Hepatocyte (in vitro differentiated cells): Measurements from ENCODE around the gene SGSM2. TPM values are rescaled to one million over a fixed set of nuclear protein-coding genes. Genes with fewer than 3 reads are reported as not detected.

ENCODE experiments used
- DNase-seq: peaks from one replicate; pipeline ENCODE4 v3.0.0-alpha.2; 2016; ENCODE audit warnings: low spot score
- H2AFZ ChIP-seq: fragments of 200-600 bp; sonication (generic); 2 replicates; pipeline ENCODE4 v1.6.0; 2016; ENCODE audit warnings: antibody characterized with exemption, mild to moderate bottlenecking
- H3K27ac ChIP-seq: fragments of 200-600 bp; sonication (generic); 2 replicates; pipeline ENCODE4 v1.5.1; 2016; ENCODE audit warnings: mild to moderate bottlenecking
- H3K27me3 ChIP-seq: fragments of 200-600 bp; sonication (generic); 2 replicates; pipeline ENCODE4 v1.6.1; 2016
- H3K36me3 ChIP-seq: fragments of 200-600 bp; sonication (generic); replicated peaks from 2 replicates; pipeline ENCODE4 v1.5.1; 2016; ENCODE audit warnings: low read depth; ENCODE audit not compliant: insufficient read depth
- H3K4me1 ChIP-seq: fragments of 200-600 bp; sonication (generic); 2 replicates; pipeline ENCODE4 v1.5.1; 2016; ENCODE audit warnings: mild to moderate bottlenecking, moderate library complexity; ENCODE audit not compliant: insufficient read depth
- H3K4me2 ChIP-seq: fragments of 200-600 bp; sonication (generic); 2 replicates; pipeline ENCODE4 v1.6.0; 2016
- H3K4me3 ChIP-seq: fragments of 200-600 bp; sonication (generic); 2 replicates; pipeline ENCODE4 v1.5.1; 2016; ENCODE audit warnings: mild to moderate bottlenecking
- H3K79me2 ChIP-seq: fragments of 200-600 bp; sonication (generic); 2 replicates; pipeline ENCODE4 v1.6.0; 2017; ENCODE audit warnings: mild to moderate bottlenecking
- H3K9me2 ChIP-seq: fragments of 200-600 bp; sonication (generic); replicated peaks from 2 replicates; pipeline ENCODE4 v1.6.0; 2017; ENCODE audit warnings: mild to moderate bottlenecking; ENCODE audit not compliant: insufficient read depth
- H3K9me3 ChIP-seq: fragments of 200-600 bp; sonication (generic); 2 replicates; pipeline ENCODE4 v1.5.1; 2016; ENCODE audit warnings: low read depth, mild to moderate bottlenecking
- H4K20me1 ChIP-seq: fragments of 200-600 bp; sonication (generic); 2 replicates; pipeline ENCODE4 v1.6.0; 2016; ENCODE audit warnings: mild to moderate bottlenecking; ENCODE audit not compliant: insufficient read depth, poor library complexity, severe bottlenecking
- EZH2 ChIP-seq: fragments of 200-600 bp; sonication (generic); IDR thresholded peaks from 2 replicates; pipeline ENCODE4 v1.6.1; 2016; ENCODE audit warnings: antibody characterized with exemption, mild to moderate bottlenecking, borderline replicate concordance
- EZH2phosphoT487 ChIP-seq: fragments of 200-600 bp; sonication (generic); IDR thresholded peaks from one replicate; pipeline ENCODE4 v1.6.1; 2018; ENCODE audit warnings: antibody characterized with exemption, mild to moderate bottlenecking, low read depth, moderate library complexity; ENCODE audit not compliant: unreplicated experiment, severe bottlenecking
- WGBS: methylation state at CpG from one replicate; pipeline ENCODE4 v1.1.6; 2016; ENCODE audit warnings: low lambda C conversion rate; ENCODE audit errors: missing lambda C conversion rate; 5-methylcytosine and 5-hydroxymethylcytosine counted together
- polyA plus RNA-seq: library from polyadenylated mRNA; unstranded; fragments of >200 nt; fragmentation: Nextera tagmentation; extraction: Ambion mirVana; gene quantifications from 2 replicates; pipeline ENCODE4 v1.2.1, GENCODE V29; 2016
- total RNA-seq: library from RNA; depleted of rRNA; stranded (reverse); fragments of >200 nt; gene quantifications from 2 replicates; pipeline ENCODE4 v1.2.3, GENCODE V29; 2014
- TF ChIP-seq, protein P1 (sequence below): fragments of 200-600 bp; sonication (generic); IDR thresholded peaks from 2 replicates; pipeline ENCODE4 v1.5.1; 2016; ENCODE audit warnings: antibody characterized with exemption, mild to moderate bottlenecking; ENCODE audit not compliant: poor library complexity

Gene SGSM2
- total and polyA plus RNA-seq, 2 experiments from 2014 or later: 22.2 to 34.9 TPM

DNA sequence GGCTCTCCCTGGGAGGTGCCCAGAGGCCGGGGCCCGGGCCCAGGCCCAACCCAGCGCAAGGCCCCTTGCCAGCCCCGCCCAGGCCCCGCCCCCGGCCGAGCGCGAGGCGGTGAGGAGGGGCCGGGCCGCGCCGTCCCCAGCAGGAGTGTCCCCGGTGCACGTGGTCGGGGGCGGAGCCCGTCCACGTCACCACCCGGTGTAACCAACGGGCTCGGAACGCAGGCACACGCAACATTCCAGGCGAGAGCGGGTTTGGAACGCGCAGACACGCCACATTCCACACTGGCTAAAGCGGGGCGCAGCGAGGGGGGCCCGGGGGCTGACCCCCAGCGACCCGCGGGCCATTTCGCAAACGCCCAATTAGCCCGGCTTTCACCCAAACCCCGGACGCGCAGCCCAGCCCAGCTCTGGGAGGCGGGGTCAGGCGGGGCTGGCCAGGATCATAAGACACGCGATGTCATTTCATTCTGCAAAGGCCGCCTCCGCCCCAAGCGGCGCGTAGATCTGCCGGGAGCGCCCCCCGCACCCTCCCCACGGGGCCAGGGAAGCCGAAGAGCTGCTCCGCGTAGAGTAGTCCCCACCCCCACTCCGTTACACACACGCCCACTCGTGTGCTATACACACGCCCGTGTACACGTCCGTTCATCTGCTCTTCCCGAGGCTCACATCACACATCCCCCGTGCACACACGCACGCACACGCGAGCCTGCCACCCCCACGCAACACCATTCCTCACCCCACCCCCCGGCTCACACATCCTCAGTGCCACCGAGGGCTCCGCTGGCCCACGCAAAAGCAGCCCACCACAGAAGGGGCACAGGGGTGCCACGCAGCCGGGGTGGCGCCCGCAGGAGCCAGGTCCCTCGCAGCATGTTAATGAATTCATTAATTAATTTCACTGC, 62.5 kb downstream of the SGSM2 start:
- no peaks in the 10 kb centered on the region for H3K9me2 ChIP-seq
- WGBS: under 1% methylated on average over 44 of the region's 82 CpGs
- peak; percentile 99 for DNase-seq
- H3K9me3 ChIP-seq: no peaks in the 10 kb centered on the region
- H3K4me2 ChIP-seq: peak overlapping the region; percentile 95
- peaks cover 40% of the 10 kb centered on the region for H3K79me2 ChIP-seq
- no peaks in the 10 kb centered on the region for H3K36me3 ChIP-seq
- no peaks in the 10 kb centered on the region for H3K27me3 ChIP-seq
- no peak overlapping the region for H2AFZ ChIP-seq
- no peak for TF ChIP-seq EZH2
- TF ChIP-seq, protein P1, sequence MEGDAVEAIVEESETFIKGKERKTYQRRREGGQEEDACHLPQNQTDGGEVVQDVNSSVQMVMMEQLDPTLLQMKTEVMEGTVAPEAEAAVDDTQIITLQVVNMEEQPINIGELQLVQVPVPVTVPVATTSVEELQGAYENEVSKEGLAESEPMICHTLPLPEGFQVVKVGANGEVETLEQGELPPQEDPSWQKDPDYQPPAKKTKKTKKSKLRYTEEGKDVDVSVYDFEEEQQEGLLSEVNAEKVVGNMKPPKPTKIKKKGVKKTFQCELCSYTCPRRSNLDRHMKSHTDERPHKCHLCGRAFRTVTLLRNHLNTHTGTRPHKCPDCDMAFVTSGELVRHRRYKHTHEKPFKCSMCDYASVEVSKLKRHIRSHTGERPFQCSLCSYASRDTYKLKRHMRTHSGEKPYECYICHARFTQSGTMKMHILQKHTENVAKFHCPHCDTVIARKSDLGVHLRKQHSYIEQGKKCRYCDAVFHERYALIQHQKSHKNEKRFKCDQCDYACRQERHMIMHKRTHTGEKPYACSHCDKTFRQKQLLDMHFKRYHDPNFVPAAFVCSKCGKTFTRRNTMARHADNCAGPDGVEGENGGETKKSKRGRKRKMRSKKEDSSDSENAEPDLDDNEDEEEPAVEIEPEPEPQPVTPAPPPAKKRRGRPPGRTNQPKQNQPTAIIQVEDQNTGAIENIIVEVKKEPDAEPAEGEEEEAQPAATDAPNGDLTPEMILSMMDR: no peak
- no peak for TF ChIP-seq EZH2phosphoT487
- peak overlapping the region; percentile 97 for H3K4me3 ChIP-seq
- H3K27ac ChIP-seq: peak overlapping the region; percentile 99
- H3K4me1 ChIP-seq: peaks cover 45% of the 10 kb centered on the region
- H4K20me1 ChIP-seq: peaks cover 11% of the 10 kb centered on the region

DNA sequence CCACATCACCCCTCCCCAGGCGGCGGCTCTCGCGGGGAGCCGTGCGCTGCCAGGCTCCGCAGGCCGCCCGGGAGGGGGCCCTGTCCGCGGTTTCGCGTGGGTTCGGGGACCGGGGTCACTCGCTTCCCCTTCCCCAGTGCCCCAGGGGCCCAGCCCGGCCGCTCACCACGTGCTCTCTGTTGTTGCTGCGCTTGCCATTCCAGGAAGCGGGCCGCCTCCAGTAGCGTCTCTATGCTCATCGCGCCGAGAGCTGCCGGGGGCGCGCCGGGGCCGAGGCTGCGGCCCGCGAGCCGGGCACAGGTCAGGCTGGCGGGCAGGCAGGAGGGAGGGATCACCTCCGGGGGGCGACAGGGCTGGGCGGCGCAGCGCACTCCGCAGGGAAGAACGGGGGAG, 63.2 kb downstream of the SGSM2 start:
- H3K4me1 ChIP-seq: peaks cover 38% of the 10 kb centered on the region
- no peaks in the 10 kb centered on the region for H3K9me3 ChIP-seq
- TF ChIP-seq, protein P1: no peak
- TF ChIP-seq EZH2 (no peak), EZH2phosphoT487 (no peak)
- no peaks in the 10 kb centered on the region for H3K9me2 ChIP-seq
- H3K79me2 ChIP-seq: peaks cover 34% of the 10 kb centered on the region
- H3K36me3 ChIP-seq: no peaks in the 10 kb centered on the region
- peak overlapping the region; percentile 95 for H3K4me2 ChIP-seq
- H3K27ac ChIP-seq: peak overlapping the region; percentile 99
- H3K27me3 ChIP-seq: no peaks in the 10 kb centered on the region
- peak overlapping the region; percentile 97 for H3K4me3 ChIP-seq
- H4K20me1 ChIP-seq: peaks cover 9% of the 10 kb centered on the region
- peak; percentile 79 for DNase-seq
- WGBS: 0% methylated on average over 33 of the region's 43 CpGs
- no peak overlapping the region for H2AFZ ChIP-seq

DNA sequence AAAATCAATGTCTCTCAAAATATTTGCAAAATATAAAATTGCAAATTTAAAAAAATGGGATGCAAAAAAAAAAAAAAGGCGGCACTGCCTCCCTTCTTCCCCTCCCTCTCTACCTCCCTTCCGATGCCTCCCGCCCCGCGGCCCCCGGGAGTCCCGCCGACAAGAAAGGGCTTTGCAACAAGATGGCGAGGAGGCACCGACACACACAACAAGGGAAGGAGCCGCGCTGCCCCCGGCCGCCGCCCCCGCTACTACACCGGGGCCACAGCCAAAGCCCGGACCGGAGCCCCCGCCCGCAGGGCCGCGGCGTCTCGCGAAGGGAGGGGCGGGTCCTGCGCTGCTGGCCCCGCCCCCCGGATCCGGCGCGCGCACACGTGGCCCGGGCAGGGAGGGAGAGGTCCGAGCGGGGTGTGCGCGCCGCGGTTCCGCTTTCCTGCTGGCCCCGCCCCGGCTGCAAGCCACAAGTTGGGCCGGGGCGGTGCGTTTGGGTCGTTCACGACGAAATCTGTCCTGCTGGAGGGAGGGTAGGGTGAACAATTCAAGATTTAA, 63.6 kb downstream of the SGSM2 start, which contains the start of gene MNT:
MNT (minus strand) TSS at position 184 of the 549 bp plus-strand sequence. CDS start 348 bp downstream, outside the sequence.
- peak within 1 kb of the TSS; percentile 99 for H3K27ac ChIP-seq
- H2AFZ ChIP-seq: peak within 1 kb of the TSS; percentile 53
- H3K36me3 ChIP-seq: no peaks in the 10 kb centered on the region
- TF ChIP-seq EZH2: no peak
- TF ChIP-seq, protein P1: no peak
- no peak for TF ChIP-seq EZH2phosphoT487
- H3K79me2 ChIP-seq: peaks cover 30% of the 10 kb centered on the region
- no peaks in the 10 kb centered on the region for H3K9me2 ChIP-seq
- H3K4me3 ChIP-seq: peak within 1 kb of the TSS; percentile 97
- peak within 1 kb of the TSS; percentile 95 for H3K4me2 ChIP-seq
- no peaks in the 10 kb centered on the region for H3K27me3 ChIP-seq
- no peaks in the 10 kb centered on the region for H3K9me3 ChIP-seq
- H4K20me1 ChIP-seq: peaks cover 5% of the 10 kb centered on the region
- peaks cover 35% of the 10 kb centered on the region for H3K4me1 ChIP-seq
- peak; percentile 97 for DNase-seq
- under 1% methylated on average over 30 of the region's 51 CpGs for WGBS
